Loucy (cell line): ENCODE measurements around the gene MPPED2.

Source experiments
- H2AFZ ChIP-seq: fragments of 200-600 bp; sonication (generic); 2 replicates; pipeline ENCODE4 v1.6.0; 2016; ENCODE audit warnings: antibody characterized with exemption, mild to moderate bottlenecking, low read length, moderate library complexity
- H3F3A ChIP-seq: fragments of 200-600 bp; 2 replicates; pipeline ENCODE4 v1.6.0; 2016; ENCODE audit warnings: antibody characterized with exemption, low read depth, mild to moderate bottlenecking
- H3K27me3 ChIP-seq: fragments of 200-600 bp; sonication (generic); 2 replicates; pipeline ENCODE4 v1.6.1; 2014; ENCODE audit warnings: low read length, mild to moderate bottlenecking; ENCODE audit not compliant: insufficient read depth, poor library complexity, severe bottlenecking
- H3K36me3 ChIP-seq: fragments of 200-600 bp; sonication (generic); 2 replicates; pipeline ENCODE4 v1.6.1; 2016; ENCODE audit warnings: low read length; ENCODE audit not compliant: insufficient read depth
- H3K4me1 ChIP-seq: fragments of 200-600 bp; sonication (generic); 2 replicates; pipeline ENCODE4 v1.5.1; 2014; ENCODE audit warnings: low read length, mild to moderate bottlenecking; ENCODE audit not compliant: insufficient read depth, poor library complexity, severe bottlenecking
- H3K4me2 ChIP-seq: fragments of 200-600 bp; sonication (generic); 2 replicates; pipeline ENCODE4 v1.6.0; 2014; ENCODE audit warnings: antibody characterized with exemption, low read length, low read depth, mild to moderate bottlenecking; ENCODE audit not compliant: poor library complexity, severe bottlenecking
- H3K4me3 ChIP-seq: fragments of 200-600 bp; sonication (generic); 2 replicates; pipeline ENCODE4 v1.5.1; 2014; ENCODE audit warnings: low read length, mild to moderate bottlenecking, mixed read lengths; ENCODE audit not compliant: poor library complexity, severe bottlenecking
- H3K79me2 ChIP-seq: fragments of 200-600 bp; sonication (generic); 2 replicates; pipeline ENCODE4 v1.6.1; 2014; ENCODE audit warnings: low read length; ENCODE audit not compliant: insufficient read depth
- H3K9ac ChIP-seq: fragments of 200-600 bp; sonication (generic); 2 replicates; pipeline ENCODE4 v1.6.0; 2014; ENCODE audit warnings: mild to moderate bottlenecking, low read depth, low read length, moderate library complexity; ENCODE audit not compliant: poor library complexity, severe bottlenecking
- H3K9me2 ChIP-seq: fragments of 200-600 bp; sonication (generic); replicated peaks from 2 replicates; pipeline ENCODE4 v1.6.1; 2016; ENCODE audit warnings: low read depth, low read length, mixed read lengths
- H3K9me3 ChIP-seq: fragments of 200-600 bp; sonication (generic); 2 replicates; pipeline ENCODE4 v1.6.1; 2014; ENCODE audit warnings: mild to moderate bottlenecking, antibody characterized with exemption, low read length, low read depth; ENCODE audit not compliant: insufficient read depth
- H4K20me1 ChIP-seq: fragments of 200-600 bp; sonication (generic); 2 replicates; pipeline ENCODE4 v1.6.0; 2014; ENCODE audit warnings: antibody characterized with exemption, low read length, mild to moderate bottlenecking; ENCODE audit not compliant: insufficient read depth, poor library complexity, severe bottlenecking
- EZH2phosphoT487 ChIP-seq: fragments of 200-600 bp; IDR thresholded peaks from 2 replicates; pipeline ENCODE4 v1.6.1; 2018; ENCODE audit warnings: antibody characterized with exemption, mild to moderate bottlenecking, moderate library complexity, borderline replicate concordance
- TF ChIP-seq, protein P1 (sequence below): fragments of 200-600 bp; sonication (generic); conservative IDR thresholded peaks from 2 replicates; pipeline ENCODE4 v1.5.1; 2014; ENCODE audit warnings: mild to moderate bottlenecking, antibody characterized with exemption, low read length

Gene MPPED2

GRCh38 chr11:30457087-30457486, 129.1 kb downstream of the MPPED2 start:
- Histone ChIP-seq H3K4me1 (no peaks in the 10 kb centered on the region), H3K79me2 (no peaks in the 10 kb centered on the region), H3F3A (no peaks in the 10 kb centered on the region), H3K9ac (no peak overlapping the region), H3K36me3 (no peaks in the 10 kb centered on the region), H4K20me1 (no peaks in the 10 kb centered on the region), H3K27me3 (no peaks in the 10 kb centered on the region), H3K4me3 (no peak overlapping the region), H3K4me2 (no peak overlapping the region), H3K9me2 (no peaks in the 10 kb centered on the region), H3K9me3 (no peaks in the 10 kb centered on the region), H2AFZ (no peak overlapping the region)
- TF ChIP-seq EZH2phosphoT487 = no peak
- TF ChIP-seq, protein P1, sequence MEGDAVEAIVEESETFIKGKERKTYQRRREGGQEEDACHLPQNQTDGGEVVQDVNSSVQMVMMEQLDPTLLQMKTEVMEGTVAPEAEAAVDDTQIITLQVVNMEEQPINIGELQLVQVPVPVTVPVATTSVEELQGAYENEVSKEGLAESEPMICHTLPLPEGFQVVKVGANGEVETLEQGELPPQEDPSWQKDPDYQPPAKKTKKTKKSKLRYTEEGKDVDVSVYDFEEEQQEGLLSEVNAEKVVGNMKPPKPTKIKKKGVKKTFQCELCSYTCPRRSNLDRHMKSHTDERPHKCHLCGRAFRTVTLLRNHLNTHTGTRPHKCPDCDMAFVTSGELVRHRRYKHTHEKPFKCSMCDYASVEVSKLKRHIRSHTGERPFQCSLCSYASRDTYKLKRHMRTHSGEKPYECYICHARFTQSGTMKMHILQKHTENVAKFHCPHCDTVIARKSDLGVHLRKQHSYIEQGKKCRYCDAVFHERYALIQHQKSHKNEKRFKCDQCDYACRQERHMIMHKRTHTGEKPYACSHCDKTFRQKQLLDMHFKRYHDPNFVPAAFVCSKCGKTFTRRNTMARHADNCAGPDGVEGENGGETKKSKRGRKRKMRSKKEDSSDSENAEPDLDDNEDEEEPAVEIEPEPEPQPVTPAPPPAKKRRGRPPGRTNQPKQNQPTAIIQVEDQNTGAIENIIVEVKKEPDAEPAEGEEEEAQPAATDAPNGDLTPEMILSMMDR = no peak

DNA sequence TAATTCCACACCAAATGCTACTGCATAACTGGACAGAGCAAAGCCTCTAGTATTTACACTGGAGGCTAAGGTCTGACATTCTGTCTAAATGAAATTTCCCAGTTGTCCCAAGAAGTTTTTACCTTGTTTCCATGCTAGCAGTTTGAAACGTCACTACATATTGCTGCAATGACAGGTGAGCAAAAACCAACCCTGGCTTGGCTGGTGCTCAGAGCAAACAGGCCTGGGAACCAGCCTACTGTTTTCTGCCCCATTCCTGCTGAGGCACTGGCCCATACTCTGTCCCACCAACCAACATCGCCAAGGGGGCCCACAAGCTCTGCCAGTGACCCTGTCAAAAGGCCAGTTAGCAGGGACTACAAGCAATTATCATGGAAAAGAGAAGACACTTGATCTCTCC, 131.1 kb downstream of the MPPED2 start:
- no peaks in the 10 kb centered on the region for H3K9me2 ChIP-seq
- no peak overlapping the region for H3K4me3 ChIP-seq
- no peaks in the 10 kb centered on the region for H3K9me3 ChIP-seq
- H3K9ac ChIP-seq = no peak overlapping the region
- no peaks in the 10 kb centered on the region for H3K27me3 ChIP-seq
- H3F3A ChIP-seq = no peaks in the 10 kb centered on the region
- no peaks in the 10 kb centered on the region for H3K36me3 ChIP-seq
- H3K4me2 ChIP-seq = no peak overlapping the region
- no peaks in the 10 kb centered on the region for H4K20me1 ChIP-seq
- H3K4me1 ChIP-seq = no peaks in the 10 kb centered on the region
- H3K79me2 ChIP-seq = no peaks in the 10 kb centered on the region
- no peak overlapping the region for H2AFZ ChIP-seq
- TF ChIP-seq EZH2phosphoT487 = no peak
- TF ChIP-seq, protein P1 = no peak

GRCh38 chr11:30454541-30454940, 131.6 kb downstream of the MPPED2 start:
- Histone ChIP-seq H3K9me3 (no peaks in the 10 kb centered on the region), H3K9ac (no peak overlapping the region), H3F3A (no peaks in the 10 kb centered on the region), H2AFZ (no peak overlapping the region), H3K4me3 (no peak overlapping the region), H3K9me2 (no peaks in the 10 kb centered on the region), H3K4me1 (no peaks in the 10 kb centered on the region), H3K79me2 (no peaks in the 10 kb centered on the region), H3K27me3 (no peaks in the 10 kb centered on the region), H4K20me1 (no peaks in the 10 kb centered on the region), H3K4me2 (no peak overlapping the region), H3K36me3 (no peaks in the 10 kb centered on the region)
- TF ChIP-seq, protein P1 = no peak
- no peak for TF ChIP-seq EZH2phosphoT487
